ENCODE measurements around the gene AAK1. TPM values are rescaled to one million over a fixed set of nuclear protein-coding genes. Genes with fewer than 3 reads are reported as not detected.

AAK1 gene
- total and polyA plus RNA-seq, 2 of the 13 experiments (the other 11 are each of a cell fraction or from before 2014, with no cell fraction given): 9.8 to 10.3 TPM

- TF ChIP-seq BRF2 (CRISPR knock-in tag; IDR thresholded peaks at IDR 0.05) (no peak), KLF6 (CRISPR knock-in tag; IDR thresholded peaks at IDR 0.05) (no peak), POLR2A (IDR thresholded peaks at IDR 0.05; ENCODE audit: insufficient read depth in 1 of 2, low read depth in 2 of 2, low read length in 2 of 2) (no peak), ZNF883 (CRISPR knock-in tag; IDR thresholded peaks at IDR 0.05; ENCODE audit: not compliant biosample characterization) (no peak), MYNN (CRISPR knock-in tag; IDR thresholded peaks at IDR 0.05; ENCODE audit: low read depth) (no peak), ZNF768 (CRISPR knock-in tag; IDR thresholded peaks at IDR 0.05) (no peak), MTERF4 (CRISPR knock-in tag; IDR thresholded peaks at IDR 0.05) (no peak), ARID2 (CRISPR knock-in tag; IDR thresholded peaks at IDR 0.05; ENCODE audit: borderline replicate concordance) (no peak)
Measured at GRCh38 chr2:69489793-69490192, 153.7 kb downstream of the AAK1 start (continued).

GRCh38 chr2:69483696-69484095 lies 159.8 kb downstream of the AAK1 start:
- Histone ChIP-seq H3K36me3 (replicated peaks in 1 of 2; ENCODE audit: control insufficient read depth in 1 of 2, insufficient read depth in 2 of 2, low read length in 2 of 2) (no peaks in the 10 kb centered on the region; a peak in 1 of 5 replicates), H3K79me2 (ENCODE audit: insufficient read depth, low read length) (no peaks in the 10 kb centered on the region), H3K9me3 (ENCODE audit: low read length) (no peaks in the 10 kb centered on the region), H3K4me1 (ENCODE audit: insufficient read depth, low read length) (peaks cover 16% of the 10 kb centered on the region), H3K27me3 (ENCODE audit: control insufficient read depth in 1 of 2, insufficient read depth in 2 of 2, low read length in 2 of 2) (no peaks in the 10 kb centered on the region), H3K4me3 (replicated peaks in 1 of 3; ENCODE audit: insufficient read depth in 1 of 3, low read depth in 2 of 3, low read length in 3 of 3) (no peak overlapping the region), H3K9ac (ENCODE audit: insufficient read depth, low read depth, low read length) (no peak overlapping the region), H4K20me1 (ENCODE audit: insufficient read depth, low read length) (no peaks in the 10 kb centered on the region), H3K27ac (ENCODE audit: extremely low read length, insufficient read depth, low read length) (no peak overlapping the region), H3K4me2 (ENCODE audit: low read depth, low read length) (no peak overlapping the region), H2AFZ (ENCODE audit: low read length) (no peak overlapping the region)
- peak; percentile 50; the same call in 2 of the 3 replicates for ATAC-seq
- in situ Hi-C loops (cut with HindIII; ENCODE audit: extremely low pct_ligation_motif_present, low pct_unique_long_range_greater_than_20kb): no loop called here
- no TSS peak for BruUV-seq (replicated peaks)
- DNase-seq (ENCODE audit: low spot score): peak; percentile 75
- POLR2A ChIA-PET: interaction anchor here (0.6 to 1.7 kb wide), 2 partner anchors 46 to 75 kb away, joined by 3 to 6 read pairs; partner anchors contain the start of gene NFU1
- FAIRE-seq: peak; percentile 84
- 25% methylated on average over 3 of the region's 3 CpGs for WGBS (ENCODE audit: low lambda C conversion rate)
- intact Hi-C loops (cut with micrococcal nuclease; ENCODE audit: unreplicated experiment): no loop called here
- CTCF ChIA-PET (ENCODE audit: low intra/inter-chr PET ratio, low total read pairs): no interaction called here
- no peak for TF ChIP-seq ARNT (IDR thresholded peaks at IDR 0.05)
- TF ChIP-seq PPARG (CRISPR knock-in tag; conservative IDR thresholded peaks at IDR 0.05): peak; percentile 31; the same call in 1 of the 2 replicates
- TF ChIP-seq SAP130 (CRISPR knock-in tag; IDR thresholded peaks at IDR 0.05; ENCODE audit: low read depth): 0 out of 2 replicates have a peak, but pooled peaks have one; percentile 26
- no peak for TF ChIP-seq MEIS1 (CRISPR knock-in tag; IDR thresholded peaks at IDR 0.05; ENCODE audit: borderline replicate concordance)
- TF ChIP-seq SOX5 (CRISPR knock-in tag; IDR thresholded peaks at IDR 0.05; ENCODE audit: borderline replicate concordance): peak; percentile 60; the same call in 1 of the 2 replicates
- TF ChIP-seq KMT2A (CRISPR knock-in tag; IDR thresholded peaks at IDR 0.05): no peak
- TF ChIP-seq IKZF4 (CRISPR knock-in tag; IDR thresholded peaks at IDR 0.05; ENCODE audit: borderline replicate concordance, low read depth, not compliant biosample characterization): no peak
- 0 out of 2 replicates have a peak, but pooled peaks have one; percentile 21 for TF ChIP-seq HDAC1 (CRISPR knock-in tag; IDR thresholded peaks at IDR 0.05)
- TF ChIP-seq CREB1 (IDR thresholded peaks at IDR 0.05): no peak
- TF ChIP-seq CREB1 (CRISPR knock-in tag; IDR thresholded peaks at IDR 0.05): no peak; the same call in 1 of the 2 replicates
- no peak for TF ChIP-seq ONECUT2 (CRISPR knock-in tag; IDR thresholded peaks at IDR 0.05)
